ENCODE results near the gene CPT1A.

The CPT1A gene

DNA sequence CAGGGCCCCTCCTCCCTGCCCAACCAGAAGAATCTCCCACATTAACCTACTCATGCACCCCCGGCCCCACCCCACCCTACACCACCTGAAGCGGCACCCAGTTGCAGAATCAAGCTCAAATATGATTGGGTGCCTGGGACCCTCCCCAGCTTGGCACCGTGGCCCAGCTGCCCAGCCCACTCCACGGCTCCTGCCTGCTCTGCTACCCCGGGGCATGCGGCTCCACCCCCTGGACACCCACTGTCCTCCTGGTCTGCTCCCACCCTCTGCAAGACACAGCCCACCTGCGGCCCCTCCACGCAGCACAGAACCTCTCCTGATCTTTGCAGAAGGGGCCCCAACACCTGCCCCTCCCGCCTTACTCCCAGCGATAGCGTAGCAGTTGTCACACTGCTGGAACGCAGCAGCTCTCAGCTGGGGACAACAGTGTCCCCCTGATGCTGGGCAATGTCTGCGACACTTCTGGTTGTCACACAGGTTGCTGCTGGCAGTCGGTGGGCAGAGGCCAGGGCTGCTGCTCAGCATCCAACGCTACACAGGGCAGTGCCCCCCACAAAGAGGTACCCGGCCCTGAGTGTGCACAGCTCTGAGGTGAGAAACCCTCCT is 58.4 kb downstream of the CPT1A start:
- no peak for DNase-seq

DNA sequence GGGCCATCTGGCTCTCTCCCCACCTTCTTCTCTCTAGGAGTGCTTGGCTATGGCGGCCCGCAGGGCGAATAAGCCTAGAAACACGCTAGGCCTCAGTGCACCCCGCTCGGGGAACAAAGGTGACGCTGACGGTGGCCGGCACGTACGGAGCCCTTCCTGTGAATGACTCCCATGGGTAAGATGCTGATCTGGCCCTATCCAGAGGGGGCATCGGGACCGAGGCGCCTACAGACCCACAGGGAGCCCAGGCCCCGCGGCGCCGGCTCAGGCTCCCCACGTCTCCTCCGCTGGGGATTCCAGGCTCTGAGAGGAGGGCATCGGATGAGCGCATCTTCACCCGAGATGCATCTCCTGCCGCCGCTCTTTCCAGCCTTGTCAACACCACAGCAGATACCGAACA is 59.0 kb downstream of the CPT1A start:
- no peak for DNase-seq

DNA sequence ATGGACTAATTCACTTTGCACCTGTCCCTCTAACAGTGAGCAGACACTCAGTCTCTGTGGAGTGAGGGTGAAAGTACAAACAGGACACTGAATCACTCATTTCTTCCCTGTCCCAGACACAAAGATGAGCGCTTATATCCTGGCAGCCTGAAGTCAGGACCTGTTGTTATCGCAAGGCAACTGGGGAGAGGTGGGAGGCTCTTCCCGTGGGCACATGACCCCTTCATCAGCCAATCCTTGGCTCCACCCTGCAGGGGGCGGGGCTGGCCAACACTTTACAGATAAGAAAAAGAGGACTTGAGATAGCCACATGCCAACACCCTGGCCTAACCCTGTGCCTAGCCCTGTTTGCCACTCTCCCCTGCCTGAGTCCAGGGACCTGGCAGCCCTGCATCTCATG is 60.9 kb downstream of the CPT1A start:
- DNase-seq = no peak

DNA sequence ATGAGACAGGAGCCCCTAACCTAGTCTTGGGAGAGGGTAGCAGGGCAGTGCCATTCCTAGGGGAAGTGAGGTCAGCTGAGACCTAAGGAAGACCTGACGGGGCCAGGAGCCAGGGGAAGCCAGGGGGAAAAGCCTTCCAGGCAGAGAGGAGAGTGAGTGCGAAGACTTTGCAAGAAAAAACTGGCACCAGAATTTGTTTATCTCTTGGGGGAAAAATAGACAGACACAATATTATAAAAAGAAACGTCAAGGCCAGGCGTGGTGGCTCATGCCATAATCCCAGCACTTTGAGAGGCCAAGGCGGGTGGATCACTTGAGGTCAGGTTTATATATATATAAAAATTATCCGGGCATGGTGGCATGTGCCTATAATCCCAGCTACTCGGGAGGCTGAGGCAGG is 63.5 kb downstream of the CPT1A start:
- DNase-seq = no peak

DNA sequence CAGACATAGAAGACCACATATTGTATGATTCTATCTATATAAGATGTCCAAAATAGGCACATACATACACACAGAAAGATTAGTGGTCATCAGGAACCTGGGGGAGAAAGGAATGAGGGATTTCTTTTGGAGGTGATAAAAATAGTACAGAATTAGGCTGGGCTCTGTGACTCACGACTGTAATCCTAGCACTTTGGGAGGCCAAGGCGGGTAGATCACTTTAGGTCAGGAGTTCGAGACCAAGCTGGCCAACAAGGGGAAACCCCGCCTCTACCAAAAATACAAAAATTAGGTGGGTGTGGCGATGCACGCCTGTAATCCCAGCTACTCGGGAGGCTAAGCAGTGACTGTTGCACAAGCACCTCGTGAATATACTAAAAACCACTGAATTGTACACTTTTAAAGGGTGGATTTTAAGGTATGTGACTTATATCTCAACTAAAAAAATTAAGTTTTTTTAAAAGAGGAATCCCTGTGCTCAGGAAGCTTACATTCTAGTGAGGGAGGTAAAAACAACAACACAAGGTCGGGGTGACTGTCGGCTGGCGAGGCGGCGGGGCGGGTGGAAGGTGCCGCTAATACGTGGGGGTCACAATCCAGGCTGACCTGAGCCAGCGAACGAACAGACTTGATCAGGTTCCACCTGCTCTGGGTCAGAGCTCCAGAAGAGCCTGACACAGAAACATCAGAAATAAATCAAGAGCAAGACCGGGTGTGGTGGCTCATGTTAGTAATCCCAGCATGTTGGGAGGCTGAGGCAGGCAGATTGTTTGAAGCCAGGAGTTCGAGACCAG is 65.1 kb downstream of the CPT1A start:
- DNase-seq = no peak

DNA sequence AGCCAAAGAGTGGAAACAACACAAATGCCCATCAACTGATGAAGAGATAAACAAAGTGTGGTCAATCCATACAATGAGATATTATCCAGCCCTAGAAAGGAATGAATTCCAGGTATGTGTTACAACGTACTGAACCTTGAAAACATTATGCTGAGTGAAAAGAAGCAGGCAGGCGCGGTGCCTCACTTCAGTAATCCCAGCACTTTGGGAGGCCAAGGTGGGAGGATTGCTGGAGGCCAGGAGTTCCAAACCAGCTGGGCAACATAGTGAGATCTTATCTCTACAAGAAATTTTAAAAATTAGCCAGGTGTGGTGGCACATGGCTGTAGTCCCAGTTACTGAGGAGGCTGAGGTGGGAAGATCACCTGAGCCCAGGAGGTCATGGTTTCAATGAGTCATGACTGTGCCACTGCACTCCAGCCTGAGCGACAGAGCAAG is 65.7 kb downstream of the CPT1A start:
- DNase-seq = no peak

DNA sequence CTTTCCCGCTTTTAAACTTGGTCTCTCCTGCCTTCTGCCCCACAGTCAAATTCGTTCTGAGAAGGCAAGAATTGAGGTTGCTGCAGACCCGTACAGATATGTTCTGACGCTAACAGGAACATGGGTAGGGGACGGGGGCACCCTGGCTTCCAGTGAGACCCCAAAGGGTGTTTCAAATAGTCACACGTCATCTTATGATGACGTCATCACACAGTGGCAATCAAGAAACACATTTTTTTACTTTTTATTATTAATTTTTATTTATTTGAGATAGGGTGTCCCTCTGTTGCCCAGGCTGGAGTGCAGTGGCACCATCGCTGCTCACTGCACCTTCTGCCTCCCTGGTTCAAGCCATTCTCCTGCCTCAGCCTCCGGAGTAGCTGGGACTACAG is 67.5 kb downstream of the CPT1A start:
- no peak for DNase-seq

DNA sequence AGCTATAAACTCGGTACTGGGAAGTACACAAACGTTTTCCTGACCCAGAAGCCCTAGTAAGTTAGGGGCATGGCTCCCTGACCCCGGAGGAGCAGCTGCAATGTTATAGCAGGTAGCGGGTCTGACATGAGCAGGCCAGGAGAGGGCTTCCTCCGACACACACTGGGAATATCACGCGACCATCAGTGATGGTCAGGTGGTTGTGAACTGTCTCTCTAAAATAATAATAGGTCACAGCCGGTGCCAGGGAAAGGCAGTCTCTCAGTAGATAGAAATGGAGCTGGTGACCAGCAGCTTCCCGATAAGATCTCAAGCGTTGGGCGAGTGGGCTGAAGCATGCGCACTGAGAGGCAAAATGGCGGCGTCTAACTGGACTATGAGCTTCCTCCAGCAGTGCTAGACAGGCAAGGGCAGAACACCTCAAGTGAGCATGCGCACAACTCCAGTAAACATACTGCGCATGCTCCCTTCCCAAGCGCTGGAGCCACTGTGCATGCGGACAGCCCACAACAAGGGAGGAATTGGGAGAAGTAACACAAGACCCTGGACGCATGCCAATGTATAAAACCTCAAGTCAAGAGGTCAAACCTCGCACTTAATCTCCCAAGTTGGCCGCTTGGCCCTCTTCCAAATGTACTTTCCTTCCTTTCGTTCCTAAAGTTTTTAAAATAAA is 68.1 kb downstream of the CPT1A start:
- no peak for DNase-seq

DNA sequence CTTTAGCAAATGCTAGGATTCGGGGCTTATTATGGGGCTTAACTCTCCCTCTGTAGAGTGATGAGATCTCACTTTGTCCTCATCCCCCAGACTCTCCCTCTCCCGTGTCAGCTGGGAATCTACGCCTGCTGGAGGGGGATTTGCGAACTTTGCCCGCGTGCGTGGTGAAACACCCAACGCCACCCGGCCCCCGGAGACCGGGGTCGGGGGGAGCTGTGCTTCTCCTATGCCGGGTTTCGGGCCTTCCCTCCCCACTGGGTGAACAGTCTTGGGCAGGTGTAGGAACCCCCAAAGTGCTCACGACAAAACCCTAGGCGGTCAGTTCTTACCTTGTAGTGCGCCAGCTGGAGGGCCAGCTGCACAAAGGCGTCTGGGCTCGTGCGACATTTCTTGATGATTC is 68.8 kb downstream of the CPT1A start:
- no peak for DNase-seq

DNA sequence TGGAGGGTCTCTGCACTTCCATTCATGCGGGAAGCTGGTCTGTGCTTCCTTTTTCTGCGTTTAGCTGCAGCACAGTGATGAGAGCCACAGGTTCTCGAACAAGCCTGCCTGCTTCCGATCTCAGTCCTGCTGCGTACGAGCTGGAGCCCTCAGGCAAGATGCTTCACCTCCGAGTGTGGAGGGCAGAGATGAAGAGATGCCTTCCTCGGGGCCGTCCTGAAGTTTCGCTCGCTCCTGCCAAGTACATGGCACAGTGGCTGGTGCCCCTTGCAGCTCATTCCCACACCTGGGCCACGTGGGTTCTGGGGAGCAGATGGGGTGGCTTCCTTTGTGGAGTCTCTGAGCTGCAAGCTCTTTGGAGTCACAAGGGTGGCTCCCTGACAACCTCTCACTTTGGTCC is 70.9 kb downstream of the CPT1A start:
- DNase-seq = no peak

DNA sequence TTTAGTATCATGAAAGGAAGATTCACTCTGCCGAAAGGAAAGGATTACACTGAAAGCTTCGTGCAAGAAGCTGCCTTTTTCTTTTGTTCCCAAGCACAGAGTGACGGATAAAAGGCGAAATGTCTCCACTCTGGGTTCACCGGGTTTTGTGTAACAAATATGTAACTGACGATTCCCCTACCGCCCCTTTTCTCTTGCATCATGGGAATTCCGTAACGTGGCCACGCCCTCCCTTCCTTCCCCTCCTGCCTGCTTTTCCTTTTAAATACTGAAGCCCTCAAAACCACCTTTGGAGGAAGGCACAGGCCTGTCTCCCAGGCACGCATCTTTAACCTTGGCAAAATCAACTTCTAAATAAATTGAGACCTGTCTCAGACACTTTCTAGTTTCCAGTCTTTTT is 74.0 kb downstream of the CPT1A start:
- peak; percentile 19 to 64 for DNase-seq

DNA sequence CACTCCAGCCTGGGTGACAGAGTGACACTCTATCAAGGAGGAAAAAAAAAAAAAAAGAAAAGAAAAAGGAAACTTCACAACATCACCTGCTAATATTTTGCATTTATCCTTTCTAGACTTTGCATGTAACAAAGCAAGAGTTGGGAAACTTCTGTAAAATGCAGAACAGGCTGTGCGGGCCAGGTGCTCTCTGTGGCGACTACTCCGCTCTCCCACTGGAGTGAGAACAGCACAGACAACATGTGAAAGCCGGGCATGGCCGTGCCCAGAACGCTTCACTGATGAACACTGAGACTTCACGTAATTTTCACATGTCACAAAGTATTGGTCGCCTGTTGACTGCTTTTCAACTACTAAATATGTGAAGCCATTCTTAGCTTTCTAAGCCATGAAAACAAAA is 74.9 kb downstream of the CPT1A start:
- DNase-seq = no peak

DNA sequence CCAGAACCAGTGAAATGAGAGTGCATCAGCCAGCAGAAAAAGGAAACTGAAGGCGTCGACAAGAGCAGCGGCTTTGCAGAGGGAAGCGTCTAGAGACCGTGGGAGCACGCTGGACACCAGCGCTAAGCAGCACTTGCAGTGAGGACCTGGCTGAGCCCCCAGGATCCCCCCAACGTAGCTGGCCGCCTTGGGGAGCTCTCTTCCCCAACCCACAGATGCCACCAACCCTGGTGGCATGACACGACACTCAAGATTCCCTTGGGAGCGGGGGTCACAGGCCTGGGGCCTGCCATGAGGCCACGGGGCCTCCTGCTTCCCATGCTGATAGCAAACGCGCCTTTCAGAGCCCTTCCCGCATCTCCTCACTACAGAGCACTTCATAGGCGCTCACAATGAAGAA is 77.0 kb downstream of the CPT1A start:
- DNase-seq = no peak

DNA sequence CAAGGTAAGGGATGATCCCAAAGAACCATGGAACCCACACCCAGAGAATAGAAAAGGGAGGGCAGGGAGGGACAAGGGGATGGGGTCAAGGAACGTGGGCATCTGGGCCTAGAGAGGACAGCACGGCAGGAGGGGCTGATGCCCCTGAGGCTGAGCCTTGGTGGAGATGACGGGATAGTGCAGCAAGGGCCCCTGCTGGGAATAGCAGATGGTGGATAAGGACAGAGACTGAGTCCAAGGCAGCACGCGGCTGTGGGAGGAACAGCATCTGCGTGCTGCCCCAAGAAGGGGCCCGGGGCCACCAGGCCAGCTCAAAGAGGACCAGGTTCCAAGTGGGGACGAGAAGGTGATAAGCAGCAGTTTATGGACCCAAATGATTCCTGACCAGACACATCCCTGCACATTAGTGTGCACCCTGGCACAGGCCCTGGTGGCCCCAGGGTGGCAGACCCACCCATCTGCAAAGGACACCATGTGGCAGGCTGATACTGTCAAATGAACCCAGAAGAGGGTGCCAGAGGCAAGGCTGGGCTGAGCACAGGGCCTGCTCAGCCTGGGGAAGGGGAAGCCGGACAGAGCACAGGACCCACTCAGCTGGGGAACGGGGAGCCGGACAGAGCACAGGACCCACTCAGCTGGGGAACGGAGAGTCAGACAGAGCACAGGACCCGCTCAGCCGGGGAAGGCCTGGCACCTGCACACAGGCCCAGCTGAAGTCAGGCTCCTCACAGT is 77.6 kb downstream of the CPT1A start:
- DNase-seq = no peak

DNA sequence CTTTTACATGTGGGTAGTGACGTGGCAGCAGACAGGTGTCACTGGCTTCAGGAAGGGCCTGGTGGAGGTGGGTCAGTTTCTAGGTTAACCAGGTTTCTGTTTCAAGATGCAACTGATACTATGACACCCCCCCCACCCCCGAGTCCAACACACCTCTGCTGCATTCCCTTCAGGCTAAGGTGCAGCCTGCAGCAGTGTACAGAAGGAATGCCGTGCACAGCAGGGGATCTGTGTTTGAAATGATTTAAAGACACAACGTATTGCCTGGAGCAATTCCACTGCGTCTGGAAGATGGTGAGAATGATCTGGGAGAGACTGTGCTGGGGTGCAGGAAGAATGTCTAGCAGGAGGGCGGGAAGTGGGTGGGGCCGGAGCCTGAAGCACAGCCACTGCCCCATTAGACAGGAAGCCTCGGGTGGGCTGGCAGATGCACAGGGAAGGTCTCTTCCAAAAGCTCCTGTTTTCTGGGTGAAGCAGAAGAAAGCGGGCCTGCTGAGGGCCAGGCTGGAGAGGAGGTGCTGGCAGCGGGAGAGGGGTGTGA is 78.5 kb downstream of the CPT1A start:
- DNase-seq = no peak

DNA sequence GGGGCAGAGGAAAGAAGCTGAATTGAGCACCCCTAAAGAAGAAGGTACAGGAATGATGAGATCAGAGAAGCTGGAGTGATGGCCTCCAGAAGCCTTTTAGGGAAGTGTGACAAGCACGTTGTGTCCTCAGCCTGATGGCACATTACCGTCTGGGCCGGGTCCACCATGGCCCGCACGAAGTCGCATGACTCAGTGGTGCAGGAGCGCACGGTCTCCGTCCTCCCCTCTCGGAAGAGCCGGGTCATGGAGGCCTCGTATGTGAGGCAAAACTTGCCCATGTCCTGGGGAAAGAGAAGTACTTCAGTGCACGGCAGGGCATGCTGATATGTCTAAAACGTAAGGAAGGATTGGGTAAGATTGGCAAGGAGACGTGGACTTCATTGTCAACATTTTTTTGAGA is 79.2 kb downstream of the CPT1A start:
- DNase-seq = no peak

DNA sequence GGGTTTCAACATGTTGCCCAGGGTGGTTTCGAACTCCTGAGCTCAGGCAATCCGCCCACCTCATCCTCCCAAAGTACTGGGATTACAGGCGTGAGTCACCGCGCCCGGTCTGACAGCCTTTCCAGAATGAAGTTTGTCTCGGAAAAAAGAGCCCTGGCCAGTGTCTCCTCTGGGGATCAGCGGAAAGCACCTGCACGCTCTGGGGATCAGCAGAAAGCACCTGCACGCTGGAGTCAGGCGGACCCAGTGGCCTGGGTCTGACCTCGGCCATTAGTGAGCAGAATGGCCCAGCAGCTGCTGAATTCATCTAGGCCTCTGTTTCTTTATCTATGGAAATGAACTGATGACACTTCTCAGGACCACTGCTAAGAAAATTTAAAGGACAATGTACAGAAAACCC is 79.9 kb downstream of the CPT1A start:
- no peak for DNase-seq

DNA sequence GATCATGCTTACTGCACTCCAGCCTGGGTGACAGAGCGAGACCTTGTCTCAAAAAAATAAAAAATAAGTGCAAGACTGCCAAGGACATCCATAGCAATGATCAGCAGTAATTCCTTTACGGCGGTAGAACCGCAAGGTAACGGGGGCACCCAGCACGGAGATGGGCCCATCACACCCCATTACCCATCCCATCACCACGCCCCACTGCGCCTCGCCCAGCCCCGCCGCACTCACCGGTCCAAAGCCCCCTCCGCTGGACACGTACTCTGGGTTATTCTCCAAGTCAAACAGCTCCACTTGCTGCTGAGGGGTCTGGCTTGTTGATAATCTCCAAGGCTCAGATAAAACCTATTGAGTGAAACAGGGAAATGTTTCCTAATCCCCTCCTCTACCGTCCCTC is 81.7 kb downstream of the CPT1A start:
- DNase-seq = no peak

DNA sequence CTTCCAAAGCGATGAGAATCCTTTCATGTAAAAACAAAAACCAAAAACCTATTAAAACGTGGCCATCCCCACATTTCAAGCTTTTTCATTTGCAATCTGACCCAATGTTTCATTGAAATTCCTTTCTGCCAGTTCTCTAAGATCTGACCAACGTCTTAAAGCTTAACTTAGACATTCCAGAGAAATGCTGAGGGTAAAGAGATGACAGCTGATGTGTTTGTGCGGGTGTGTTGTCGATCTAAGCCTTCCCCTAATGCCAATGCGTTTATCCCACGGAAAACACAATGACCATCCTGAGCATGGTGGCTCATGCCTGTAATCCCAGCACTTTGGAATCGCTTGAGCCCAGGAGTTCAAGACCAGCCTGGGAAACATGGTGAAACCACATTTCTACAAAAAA is 84.0 kb downstream of the CPT1A start:
- no peak for DNase-seq

DNA sequence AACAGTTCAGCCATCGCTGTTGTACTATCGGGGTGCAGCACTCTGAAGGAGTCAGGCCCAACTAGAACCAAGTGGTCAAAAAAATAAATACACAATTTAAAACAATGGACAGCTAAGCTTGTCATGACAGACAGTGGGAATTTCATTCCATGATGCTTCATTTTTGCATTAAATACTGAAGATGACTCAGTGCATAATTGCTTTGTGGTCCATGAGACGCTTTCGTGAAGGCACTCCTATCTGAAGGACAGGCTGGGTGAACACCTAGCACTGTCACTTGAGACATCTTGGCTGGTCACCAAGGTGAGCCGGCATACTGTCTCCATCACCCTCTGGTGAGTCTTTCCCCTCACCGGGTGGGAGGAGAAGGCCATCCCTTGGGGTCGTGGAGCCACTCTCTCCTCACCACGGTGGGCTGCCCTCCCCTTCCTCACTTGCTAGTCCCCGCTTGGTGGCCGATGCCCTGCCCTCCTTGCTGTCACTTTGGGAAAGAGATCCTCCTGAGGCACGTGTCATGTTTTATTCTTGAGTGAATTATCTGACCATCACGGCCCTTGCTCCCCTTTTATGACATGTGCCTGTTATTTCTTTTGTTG is 85.4 kb downstream of the CPT1A start:
- DNase-seq = no peak

DNA sequence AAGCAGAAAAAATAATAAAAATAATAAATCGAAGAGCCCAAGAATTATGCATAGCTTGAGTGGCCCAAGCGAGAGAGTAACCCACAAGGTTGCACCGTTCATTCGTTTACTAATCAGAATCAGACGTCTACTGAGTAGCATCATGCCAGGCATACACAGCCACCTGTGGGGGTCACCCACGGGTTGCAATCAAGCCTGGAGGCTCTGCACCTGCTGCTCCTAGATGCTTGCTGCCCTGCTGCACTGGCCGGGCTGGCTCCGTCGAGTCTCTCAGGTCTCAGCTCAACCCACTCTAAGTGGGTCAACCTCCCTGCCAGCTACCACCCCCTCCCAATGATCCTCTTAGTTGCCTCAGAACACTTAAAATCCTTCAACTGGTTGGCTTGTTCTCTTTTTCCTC is 88.4 kb downstream of the CPT1A start:
- DNase-seq = no peak

DNA sequence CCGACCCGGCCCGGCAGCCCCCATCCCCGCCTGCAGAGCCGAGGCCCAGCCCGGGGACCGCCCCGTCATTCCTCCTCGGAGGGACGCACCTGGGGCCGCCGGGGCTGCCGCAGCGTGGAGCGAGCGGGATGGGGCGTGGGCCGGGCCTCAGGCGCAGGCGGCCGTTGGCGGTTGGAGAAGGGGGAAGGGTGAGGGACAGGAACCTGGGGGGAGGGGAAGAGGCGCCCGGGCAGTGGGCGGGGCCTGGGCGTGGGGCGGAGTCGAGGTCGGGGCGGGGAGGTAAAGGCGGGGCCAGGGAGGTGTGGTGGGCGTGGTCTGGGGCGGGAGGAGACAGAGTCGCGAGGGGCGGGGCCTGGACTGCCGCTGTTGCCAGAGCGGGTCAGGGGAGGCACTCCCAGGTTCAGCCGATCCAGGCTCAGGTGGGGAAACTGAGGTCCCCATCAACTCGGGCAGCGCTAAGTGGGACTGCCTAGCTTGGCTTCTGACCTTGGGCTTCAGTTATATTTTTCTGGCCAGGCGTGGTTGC is 90.3 kb downstream of the CPT1A start, which contains the start of gene TESMIN:
TSS of gene TESMIN (minus strand) at position 190 of the 526 bp plus-strand sequence. CDS start 860 bp downstream, outside the sequence.
- peak; percentile 60 to 93 for DNase-seq

DNA sequence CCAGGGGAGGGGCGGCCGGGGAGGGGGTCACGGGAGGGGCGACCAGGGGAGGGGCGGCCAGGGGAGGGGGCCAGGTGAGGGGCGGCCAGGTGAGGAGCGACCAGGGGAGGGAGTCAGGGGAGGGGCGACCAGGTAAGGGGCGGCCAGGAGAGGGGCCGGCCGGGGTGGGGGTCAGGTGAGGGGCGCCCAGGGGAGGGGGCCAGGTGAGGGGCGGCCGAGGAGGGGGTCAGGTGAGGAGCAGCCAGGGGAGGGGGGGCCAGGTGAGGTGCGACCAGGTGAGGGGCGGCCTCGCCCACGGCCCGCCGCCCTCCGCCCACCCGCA is 90.8 kb downstream of the CPT1A start:
- no peak for DNase-seq

Data from inflammatory macrophage treated with lipopolysaccharide for 1 hour (primary cell).